Measurements from ENCODE around the gene TRIP13.

The TRIP13 gene

GRCh38 chr5:870956-871355 is 21.7 kb upstream of the TRIP13 start:
- ATAC-seq = no peak

GRCh38 chr5:871596-872298 is 20.9 kb upstream of the TRIP13 start:
- ATAC-seq = no peak
- TF ChIP-seq POU6F1 (CRISPR knock-in tag; IDR thresholded peaks at IDR 0.05; ENCODE audit: borderline replicate concordance, low read depth) = no peak
- TF ChIP-seq ESRRG (CRISPR knock-in tag; IDR thresholded peaks at IDR 0.05) = no peak
- no peak for TF ChIP-seq ARNTL (CRISPR knock-in tag; IDR thresholded peaks at IDR 0.05; ENCODE audit: borderline replicate concordance, low read depth)
- no peak for TF ChIP-seq PPARA (CRISPR knock-in tag; IDR thresholded peaks at IDR 0.05; ENCODE audit: borderline replicate concordance)
- no peak for TF ChIP-seq ZNF565 (CRISPR knock-in tag; conservative IDR thresholded peaks at IDR 0.05; ENCODE audit: low read depth)
- no peak for TF ChIP-seq TCF4 (CRISPR knock-in tag; IDR thresholded peaks at IDR 0.05; ENCODE audit: borderline replicate concordance)
- no peak for TF ChIP-seq TOX (CRISPR knock-in tag; IDR thresholded peaks at IDR 0.05; ENCODE audit: borderline replicate concordance)

More at GRCh38 chr5:870956-871355, 21.7 kb upstream of the TRIP13 start:
- no peak for TF ChIP-seq ZNF8 (CRISPR knock-in tag; IDR thresholded peaks at IDR 0.05)
- TF ChIP-seq CSRNP3 (CRISPR knock-in tag; IDR thresholded peaks at IDR 0.05) = no peak
- TF ChIP-seq ARNTL (CRISPR knock-in tag; IDR thresholded peaks at IDR 0.05; ENCODE audit: borderline replicate concordance, low read depth) = no peak
- TF ChIP-seq PATZ1 (CRISPR knock-in tag; IDR thresholded peaks at IDR 0.05; ENCODE audit: borderline replicate concordance) = no peak
- no peak for TF ChIP-seq TOX (CRISPR knock-in tag; IDR thresholded peaks at IDR 0.05; ENCODE audit: borderline replicate concordance)
- no peak for TF ChIP-seq ZNF565 (CRISPR knock-in tag; conservative IDR thresholded peaks at IDR 0.05; ENCODE audit: low read depth)
- TF ChIP-seq ZFP30 (CRISPR knock-in tag; IDR thresholded peaks at IDR 0.05) = no peak
- TF ChIP-seq ESRRG (CRISPR knock-in tag; IDR thresholded peaks at IDR 0.05) = no peak
- no peak for TF ChIP-seq TSHZ2 (CRISPR knock-in tag; IDR thresholded peaks at IDR 0.05)
- no peak for TF ChIP-seq POU6F1 (CRISPR knock-in tag; IDR thresholded peaks at IDR 0.05; ENCODE audit: borderline replicate concordance, low read depth)
- TF ChIP-seq SNAI2 (CRISPR knock-in tag; IDR thresholded peaks at IDR 0.05) = no peak

GRCh38 chr5:872301-872700 is 20.4 kb upstream of the TRIP13 start:
- no peak for ATAC-seq
- TF ChIP-seq CSRNP3 (CRISPR knock-in tag; IDR thresholded peaks at IDR 0.05) (no peak), OSR1 (CRISPR knock-in tag; IDR thresholded peaks at IDR 0.05) (no peak), RARB (CRISPR knock-in tag; IDR thresholded peaks at IDR 0.05) (no peak), BACH2 (CRISPR knock-in tag; IDR thresholded peaks at IDR 0.05; ENCODE audit: borderline replicate concordance) (no peak), TCF4 (CRISPR knock-in tag; IDR thresholded peaks at IDR 0.05; ENCODE audit: borderline replicate concordance) (no peak), ZNF8 (CRISPR knock-in tag; IDR thresholded peaks at IDR 0.05) (no peak), GLIS3 (CRISPR knock-in tag; IDR thresholded peaks at IDR 0.05) (no peak), ISL1 (CRISPR knock-in tag; IDR thresholded peaks at IDR 0.05) (no peak), TSHZ2 (CRISPR knock-in tag; IDR thresholded peaks at IDR 0.05) (no peak), POU6F1 (CRISPR knock-in tag; IDR thresholded peaks at IDR 0.05; ENCODE audit: borderline replicate concordance, low read depth) (no peak), CSDC2 (CRISPR knock-in tag; IDR thresholded peaks at IDR 0.05) (no peak), ZFP30 (CRISPR knock-in tag; IDR thresholded peaks at IDR 0.05) (no peak), PPARA (CRISPR knock-in tag; IDR thresholded peaks at IDR 0.05; ENCODE audit: borderline replicate concordance) (no peak), TOX (CRISPR knock-in tag; IDR thresholded peaks at IDR 0.05; ENCODE audit: borderline replicate concordance) (no peak), ESRRG (CRISPR knock-in tag; IDR thresholded peaks at IDR 0.05) (no peak)
